ENCODE results near the gene MCM8.

Gene MCM8

GRCh38 chr20:6008254-6008653, 57.8 kb downstream of the MCM8 start:
- H3K4me3 ChIP-seq = peak overlapping the region; percentile 91
- DNase-seq (ENCODE audit: low spot score) = peak; percentile 80
- H3K27ac ChIP-seq = peak overlapping the region; percentile 12 to 24
- no peak for TF ChIP-seq CTCF (IDR thresholded peaks at IDR 0.05)

- H3K27ac ChIP-seq = no peak overlapping the region
- DNase-seq (ENCODE audit: low spot score) = no peak
- TF ChIP-seq CTCF (IDR thresholded peaks at IDR 0.05) = no peak
- no peak overlapping the region for H3K4me3 ChIP-seq
These were observed 61.7 kb downstream of the MCM8 start for GRCh38 chr20:6012179-6012578.

DNA sequence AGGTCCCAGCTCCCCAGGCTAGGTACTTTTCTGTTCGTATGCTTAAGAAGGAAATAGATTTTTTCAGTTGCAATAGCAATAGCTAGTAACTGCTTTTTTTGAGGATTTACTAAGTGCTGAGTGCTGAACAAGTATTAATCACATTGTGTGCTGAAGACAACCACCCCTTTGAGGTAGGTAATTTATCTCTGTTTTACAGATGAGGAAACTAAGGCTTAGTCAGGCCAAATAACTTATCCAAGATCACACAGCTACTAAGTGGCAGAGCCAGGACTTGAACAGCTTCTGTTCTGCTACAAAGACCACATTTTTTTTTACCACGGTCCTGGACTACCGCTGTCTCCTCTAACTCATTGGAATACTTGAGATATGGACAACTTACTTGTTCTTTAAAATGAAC, 63.6 kb downstream of the MCM8 start:
- no peak for DNase-seq (ENCODE audit: low spot score)
- Histone ChIP-seq H3K27ac (no peak overlapping the region), H3K4me3 (no peak overlapping the region)
- TF ChIP-seq CTCF (IDR thresholded peaks at IDR 0.05) = no peak

GRCh38 chr20:6014957-6015356, 64.5 kb downstream of the MCM8 start:
- no peak for TF ChIP-seq CTCF (IDR thresholded peaks at IDR 0.05)
- H3K27ac ChIP-seq = no peak overlapping the region
- H3K4me3 ChIP-seq = no peak overlapping the region
- no peak for DNase-seq (ENCODE audit: low spot score)

DNA sequence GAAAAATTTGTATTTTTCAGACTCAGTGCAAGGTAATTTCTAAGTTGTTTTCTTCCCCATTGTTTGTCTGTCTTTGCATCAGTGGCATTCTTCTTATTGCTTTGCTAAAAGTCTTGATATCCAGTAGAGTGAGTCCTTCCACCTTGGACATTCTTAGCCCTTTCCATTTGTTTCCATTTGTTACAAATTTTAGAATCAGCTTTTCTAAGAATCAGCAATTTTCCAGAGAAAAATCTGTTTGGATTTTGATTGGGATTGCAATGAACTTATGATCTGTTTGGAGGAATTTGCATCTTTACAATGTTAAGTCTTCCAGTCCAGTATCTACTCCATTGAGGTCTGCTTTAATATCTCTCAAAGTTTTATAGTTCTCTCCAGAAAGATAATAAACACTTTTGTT, 67.0 kb downstream of the MCM8 start:
- no peak overlapping the region for H3K4me3 ChIP-seq
- no peak for TF ChIP-seq CTCF (IDR thresholded peaks at IDR 0.05)
- no peak for DNase-seq (ENCODE audit: low spot score)
- no peak overlapping the region for H3K27ac ChIP-seq

DNA sequence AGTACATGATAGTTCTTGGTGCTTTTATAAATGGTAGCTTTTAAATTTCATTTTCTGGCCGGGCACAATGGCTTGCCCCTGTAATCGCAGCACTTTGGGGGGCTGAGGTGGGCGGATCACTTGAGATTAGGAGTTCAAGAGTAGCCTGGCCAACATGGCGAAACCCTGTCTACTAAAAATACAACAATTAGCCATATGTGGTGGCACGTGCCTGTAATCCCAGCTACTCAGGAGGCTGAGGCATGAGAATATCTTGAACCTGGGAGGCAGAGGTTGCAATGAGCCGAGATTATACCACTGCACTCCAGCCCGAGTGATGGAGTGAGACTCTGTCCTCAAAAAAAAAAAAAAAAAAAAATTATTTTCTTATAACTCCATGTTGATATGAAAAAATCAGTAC, 67.4 kb downstream of the MCM8 start:
- H3K27ac ChIP-seq = no peak overlapping the region
- no peak for DNase-seq (ENCODE audit: low spot score)
- TF ChIP-seq CTCF (IDR thresholded peaks at IDR 0.05) = no peak
- no peak overlapping the region for H3K4me3 ChIP-seq

DNA sequence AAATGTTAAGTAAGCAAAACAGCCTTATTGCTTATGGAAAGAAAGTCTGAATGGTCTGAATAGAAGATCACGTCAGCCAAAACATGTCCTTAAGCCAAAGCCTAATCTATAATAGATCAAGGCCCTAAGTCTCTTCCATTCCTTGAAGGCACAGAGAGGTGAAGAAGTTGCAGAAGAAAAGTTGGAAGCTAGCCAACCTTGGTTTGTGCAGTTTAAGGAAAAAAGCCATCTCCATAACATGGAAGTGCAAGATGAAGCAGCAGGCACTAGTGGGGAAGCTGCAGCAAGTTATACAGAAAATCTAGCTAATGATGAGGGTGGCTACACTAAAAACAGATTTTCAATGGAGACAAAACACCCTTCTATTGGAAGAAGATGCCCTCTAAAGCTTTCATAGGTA, 74.3 kb downstream of the MCM8 start:
- TF ChIP-seq CTCF (IDR thresholded peaks at IDR 0.05) = no peak
- DNase-seq (ENCODE audit: low spot score) = no peak
- Histone ChIP-seq H3K27ac (no peak overlapping the region), H3K4me3 (no peak overlapping the region)

All from coronary artery (tissue), 2 donors.